Activated T-cell treated with anti-CD3 and anti-CD28 coated beads, Interleukin-2, amount 50 U/mL, for 72 hours (primary cell): ENCODE data around the gene FOXA1. TPM values are rescaled to one million over a fixed set of nuclear protein-coding genes. Genes with fewer than 3 reads are reported as not detected.

ENCODE experiments used
- ATAC-seq, 2 donors: fragments of 150-1000 bp; cut with Tn5 transposase; replicated peaks in 1 of 2; 2 replicates each; pipeline ENCODE4 v1.10.0; 2021; ENCODE audit warnings: moderate library complexity in 2 of 2, mild to moderate bottlenecking in 1 of 2
- DNase-seq, 2 donors: peaks; one replicate each; pipeline ENCODE4 v3.0.0; 2021 to 2022; ENCODE audit warnings: mixed read lengths in 1 of 2
- H3K27ac Mint-ChIP-seq: one replicate; pipeline ENCODE4 v1.8.0; 2022; ENCODE audit warnings: mild to moderate bottlenecking, moderate library complexity, mixed read lengths
- H3K27me3 Mint-ChIP-seq: one replicate; pipeline ENCODE4 v1.8.0; 2022; ENCODE audit warnings: low read depth, mixed read lengths
- H3K36me3 Mint-ChIP-seq, 2 donors: one replicate each; pipeline ENCODE4 v1.8.0; 2022; ENCODE audit warnings: mixed read lengths in 2 of 2, mild to moderate bottlenecking in 1 of 2; ENCODE audit not compliant: insufficient read depth in 2 of 2
- H3K4me1 Mint-ChIP-seq: one replicate; pipeline ENCODE4 v1.8.0; 2022; ENCODE audit warnings: low read depth, mixed read lengths
- H3K4me3 Mint-ChIP-seq, 2 donors: one replicate each; pipeline ENCODE4 v1.8.0; 2022; ENCODE audit warnings: mild to moderate bottlenecking in 2 of 2, mixed read lengths in 2 of 2, moderate library complexity in 2 of 2
- H3K9me3 Mint-ChIP-seq, 2 donors: one replicate each; pipeline ENCODE4 v1.8.0; 2022; ENCODE audit warnings: mixed read lengths in 2 of 2
- total RNA-seq, 2 donors: library from RNA; stranded (reverse); gene quantifications; one replicate each; pipeline ENCODE4 v1.2.3, GENCODE V29; 2022

Gene FOXA1
- total RNA-seq, 2 donors from 2014 or later, result 0.17 to 0.97 TPM

- Mint-ChIP-seq H3K36me3 (peaks cover 13 to 17% of the 10 kb centered on the region in 2 donors), H3K4me3 (peak overlapping the region; percentile 20 to 63), H3K9me3 (peaks cover 2 to 3% of the 10 kb centered on the region in 2 donors), H3K27me3 (peaks cover 70% of the 10 kb centered on the region), H3K4me1 (peaks cover 23% of the 10 kb centered on the region), H3K27ac (no peak overlapping the region)
- no peak for ATAC-seq
- DNase-seq, result no peak
Observed at GRCh38 chr14:37598747-37599506, 3.9 kb upstream of the FOXA1 start.

DNA sequence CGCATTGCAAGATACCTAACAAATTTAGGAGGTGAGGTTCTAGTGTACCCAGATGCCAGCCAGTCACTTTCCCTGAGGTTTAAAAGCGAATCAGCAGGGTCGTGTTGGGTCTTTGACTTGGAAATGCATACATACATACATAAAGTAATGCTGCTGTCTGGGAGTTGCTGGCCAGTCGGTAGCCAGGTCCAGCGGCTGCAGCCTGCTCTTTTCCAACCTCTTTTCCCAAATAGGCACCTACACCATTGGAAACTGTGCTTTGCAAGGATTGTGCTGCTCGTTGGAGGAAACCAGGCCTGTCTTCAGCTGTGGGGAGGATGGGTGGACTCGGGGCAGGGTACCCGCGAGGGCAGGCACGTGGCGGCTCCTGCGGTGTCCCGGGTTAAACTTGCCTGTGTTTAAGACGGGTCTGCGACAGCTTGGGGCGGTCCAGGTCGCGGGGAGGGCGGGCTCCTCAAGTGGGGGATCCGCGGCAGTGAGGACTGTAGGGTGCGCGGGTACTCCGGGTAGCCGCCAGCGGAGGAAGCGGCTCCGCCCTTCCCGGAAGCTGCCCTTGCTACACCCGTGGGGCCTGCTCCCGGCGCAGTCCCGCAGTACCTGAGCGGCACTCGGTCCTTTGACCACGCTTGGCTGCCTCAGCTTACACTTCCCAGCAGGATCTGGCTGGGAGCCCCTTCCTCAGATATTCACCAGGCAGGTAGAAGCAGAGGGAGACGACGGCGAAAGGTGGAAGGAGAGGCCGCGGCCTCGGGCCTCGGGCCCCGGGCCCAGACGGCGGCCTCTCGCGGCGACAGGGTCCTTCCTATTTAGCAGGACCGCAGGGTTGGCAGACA is 3.1 kb upstream of the FOXA1 start:
- peaks cover 23% of the 10 kb centered on the region for H3K4me1 Mint-ChIP-seq
- H3K36me3 Mint-ChIP-seq, result peaks cover 15 to 16% of the 10 kb centered on the region in 2 donors
- peaks cover 2 to 3% of the 10 kb centered on the region in 2 donors for H3K9me3 Mint-ChIP-seq
- no peak overlapping the region for H3K27ac Mint-ChIP-seq
- peak overlapping the region; percentile 20 to 47 for H3K4me3 Mint-ChIP-seq
- no peak for ATAC-seq
- no peak for DNase-seq
- peaks cover 70% of the 10 kb centered on the region for H3K27me3 Mint-ChIP-seq

- ATAC-seq (no peak), DNase-seq (no peak)
- H3K4me3 Mint-ChIP-seq, result no peak overlapping the region
- peaks cover 0 to 2% of the 10 kb centered on the region in 2 donors for H3K9me3 Mint-ChIP-seq
- H3K27ac Mint-ChIP-seq, result no peak overlapping the region
- peaks cover 70% of the 10 kb centered on the region for H3K27me3 Mint-ChIP-seq
- H3K4me1 Mint-ChIP-seq, result peaks cover 23% of the 10 kb centered on the region
- peaks cover 12 to 15% of the 10 kb centered on the region in 2 donors for H3K36me3 Mint-ChIP-seq
Observed at GRCh38 chr14:37597538-37597913, 2.5 kb upstream of the FOXA1 start.

GRCh38 chr14:37596790-37597472 is 1.9 kb upstream of the FOXA1 start:
- H3K4me3 Mint-ChIP-seq, result no peak overlapping the region
- no peak for ATAC-seq
- DNase-seq, result no peak
- H3K4me1 Mint-ChIP-seq, result peaks cover 23% of the 10 kb centered on the region
- H3K9me3 Mint-ChIP-seq, result peaks cover 0 to 2% of the 10 kb centered on the region in 2 donors
- no peak overlapping the region for H3K27ac Mint-ChIP-seq
- H3K27me3 Mint-ChIP-seq, result peaks cover 70% of the 10 kb centered on the region
- peaks cover 12 to 18% of the 10 kb centered on the region in 2 donors for H3K36me3 Mint-ChIP-seq

GRCh38 chr14:37595809-37596621 is 966 bp upstream of the FOXA1 start:
- peak; percentile 83 to 86 for DNase-seq
- peaks cover 17 to 22% of the 10 kb centered on the region in 2 donors for H3K36me3 Mint-ChIP-seq
- ATAC-seq, result peak; percentile 92 to 95
- peak overlapping the region; percentile 91 for H3K27ac Mint-ChIP-seq
- peak overlapping the region; percentile 85 to 89 for H3K4me3 Mint-ChIP-seq
- peaks cover 23% of the 10 kb centered on the region for H3K4me1 Mint-ChIP-seq
- H3K27me3 Mint-ChIP-seq, result peaks cover 67% of the 10 kb centered on the region
- peaks cover 2% of the 10 kb centered on the region in 2 donors for H3K9me3 Mint-ChIP-seq

DNA sequence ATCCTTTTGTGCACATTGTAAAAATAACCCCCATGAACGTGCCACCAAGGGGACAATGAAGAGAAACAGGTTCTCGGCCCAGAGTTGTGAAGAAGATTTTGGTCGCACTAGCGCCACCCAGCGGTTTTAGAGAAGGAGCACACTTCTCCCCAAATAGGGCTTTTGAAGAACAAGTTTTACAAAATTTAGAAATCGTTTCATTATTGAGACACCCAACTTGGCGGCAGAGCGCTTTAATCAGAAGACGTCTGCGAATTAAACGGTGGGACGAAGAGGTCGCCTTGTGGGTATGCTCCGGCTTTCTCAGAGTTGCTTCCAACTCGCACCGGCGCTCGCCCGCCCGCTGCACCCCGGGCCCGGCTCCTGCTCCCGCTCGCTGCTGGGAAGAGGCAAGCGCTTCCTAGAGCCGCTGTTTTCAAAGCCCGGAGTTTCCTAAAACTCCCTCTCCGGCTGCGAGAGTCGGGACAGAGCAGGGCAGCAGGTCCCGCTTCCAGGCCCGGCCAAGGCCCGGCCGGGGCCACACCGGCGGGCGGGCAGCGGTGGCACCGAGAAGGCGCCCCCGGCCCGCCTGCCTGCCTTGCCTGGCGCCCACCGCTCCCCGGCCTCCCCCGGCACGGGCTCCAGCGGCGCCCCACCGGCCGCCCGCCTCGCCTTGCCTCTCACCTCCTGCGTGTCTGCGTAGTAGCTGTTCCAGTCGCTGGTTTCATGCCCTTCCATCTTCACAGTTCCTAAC is 645 bp downstream of the FOXA1 start:
- H3K36me3 Mint-ChIP-seq, result peaks cover 17 to 27% of the 10 kb centered on the region in 2 donors
- H3K9me3 Mint-ChIP-seq, result peaks cover 2% of the 10 kb centered on the region in 2 donors
- no peak for ATAC-seq
- peak; percentile 55 to 65 for DNase-seq
- H3K4me3 Mint-ChIP-seq, result peak overlapping the region; percentile 83 to 96
- peaks cover 64% of the 10 kb centered on the region for H3K27me3 Mint-ChIP-seq
- peak overlapping the region; percentile 93 for H3K27ac Mint-ChIP-seq
- peaks cover 23% of the 10 kb centered on the region for H3K4me1 Mint-ChIP-seq

GRCh38 chr14:37593511-37594237 is 1.4 kb downstream of the FOXA1 start:
- Mint-ChIP-seq H3K27me3 (peaks cover 64% of the 10 kb centered on the region), H3K36me3 (peaks cover 14 to 23% of the 10 kb centered on the region in 2 donors), H3K4me3 (peak overlapping the region; percentile 83 to 96), H3K27ac (peak overlapping the region; percentile 93), H3K4me1 (peaks cover 23% of the 10 kb centered on the region), H3K9me3 (peaks cover 0 to 2% of the 10 kb centered on the region in 2 donors)
- DNase-seq, result no peak
- no peak for ATAC-seq

- H3K27ac Mint-ChIP-seq, result no peak overlapping the region
- H3K4me1 Mint-ChIP-seq, result peaks cover 23% of the 10 kb centered on the region
- peaks cover 14 to 26% of the 10 kb centered on the region in 2 donors for H3K36me3 Mint-ChIP-seq
- H3K27me3 Mint-ChIP-seq, result peaks cover 69% of the 10 kb centered on the region
- peaks cover 0 to 2% of the 10 kb centered on the region in 2 donors for H3K9me3 Mint-ChIP-seq
- no peak for DNase-seq
- H3K4me3 Mint-ChIP-seq, result no peak overlapping the region
- ATAC-seq, result no peak
Observed at GRCh38 chr14:37592482-37593408, 2.3 kb downstream of the FOXA1 start.

DNA sequence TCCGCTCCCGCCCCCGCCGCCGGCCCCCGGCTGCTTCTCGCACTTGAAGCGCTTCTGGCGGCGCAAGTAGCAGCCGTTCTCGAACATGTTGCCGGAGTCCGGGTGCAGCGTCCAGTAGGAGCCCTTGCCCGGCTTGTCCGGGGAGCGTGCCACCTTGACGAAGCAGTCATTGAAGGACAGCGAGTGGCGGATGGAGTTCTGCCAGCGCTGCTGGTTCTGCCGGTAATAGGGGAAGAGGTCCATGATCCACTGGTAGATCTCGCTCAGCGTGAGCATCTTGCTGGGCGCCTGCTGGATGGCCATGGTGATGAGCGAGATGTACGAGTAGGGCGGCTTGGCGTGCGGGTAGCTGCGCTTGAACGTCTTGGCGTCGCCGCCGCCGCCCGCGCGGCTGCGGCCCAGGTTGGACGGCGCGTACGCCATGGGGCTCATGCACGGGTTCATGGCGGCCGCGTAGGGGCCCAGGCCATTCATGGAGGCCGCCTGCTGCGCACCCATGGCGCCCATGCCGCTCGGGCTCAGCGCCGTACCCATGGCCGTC is 3.0 kb downstream of the FOXA1 start:
- Mint-ChIP-seq H3K4me1 (peaks cover 23% of the 10 kb centered on the region), H3K27me3 (peaks cover 75% of the 10 kb centered on the region), H3K9me3 (peaks cover 0 to 2% of the 10 kb centered on the region in 2 donors), H3K4me3 (no peak overlapping the region), H3K27ac (no peak overlapping the region), H3K36me3 (peaks cover 14 to 26% of the 10 kb centered on the region in 2 donors)
- DNase-seq (no peak), ATAC-seq (no peak)

DNA sequence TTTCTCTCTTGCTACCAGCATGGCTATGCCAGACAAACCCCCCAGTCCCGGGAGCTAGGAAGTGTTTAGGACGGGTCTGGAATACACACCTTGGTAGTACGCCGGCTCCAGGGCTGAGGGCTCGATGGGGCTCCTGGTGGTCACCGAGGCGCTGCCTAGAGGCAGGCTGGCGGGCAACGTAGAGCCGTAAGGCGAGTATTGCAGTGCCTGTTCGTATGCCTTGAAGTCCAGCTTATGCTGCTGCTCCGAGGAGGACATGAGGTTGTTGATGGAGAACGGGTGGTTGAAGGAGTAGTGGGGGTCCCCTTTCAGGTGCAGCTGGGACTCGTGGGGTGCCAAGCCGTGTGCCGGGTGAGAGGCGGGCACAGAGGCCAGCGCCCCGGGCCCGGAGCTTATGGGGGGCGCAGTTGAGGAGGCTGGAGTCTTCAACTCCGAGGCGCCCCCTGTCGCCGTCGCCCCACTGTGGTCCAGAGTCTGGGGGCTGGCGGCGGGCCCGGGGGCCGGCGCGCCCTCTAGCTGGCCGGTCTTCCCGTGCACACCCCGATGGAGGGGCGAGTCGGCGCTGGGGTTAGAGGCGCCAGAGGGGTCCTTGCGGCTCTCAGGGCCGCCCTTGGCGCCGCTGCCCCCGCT is 3.6 kb downstream of the FOXA1 start:
- Mint-ChIP-seq H3K36me3 (peaks cover 14 to 26% of the 10 kb centered on the region in 2 donors), H3K27ac (peak overlapping the region; percentile 85), H3K27me3 (peaks cover 75% of the 10 kb centered on the region), H3K4me3 (no peak overlapping the region), H3K4me1 (peaks cover 20% of the 10 kb centered on the region), H3K9me3 (peaks cover 0 to 2% of the 10 kb centered on the region in 2 donors)
- ATAC-seq, result no peak
- no peak for DNase-seq
